ENCODE measurements around the gene SND1. TPM values are rescaled to one million over a fixed set of nuclear protein-coding genes. Genes with fewer than 3 reads are reported as not detected.

Gene SND1
- total RNA-seq, 4 donors from 2014 or later: 64.3 to 77.0 (median 70.4) TPM

DNA sequence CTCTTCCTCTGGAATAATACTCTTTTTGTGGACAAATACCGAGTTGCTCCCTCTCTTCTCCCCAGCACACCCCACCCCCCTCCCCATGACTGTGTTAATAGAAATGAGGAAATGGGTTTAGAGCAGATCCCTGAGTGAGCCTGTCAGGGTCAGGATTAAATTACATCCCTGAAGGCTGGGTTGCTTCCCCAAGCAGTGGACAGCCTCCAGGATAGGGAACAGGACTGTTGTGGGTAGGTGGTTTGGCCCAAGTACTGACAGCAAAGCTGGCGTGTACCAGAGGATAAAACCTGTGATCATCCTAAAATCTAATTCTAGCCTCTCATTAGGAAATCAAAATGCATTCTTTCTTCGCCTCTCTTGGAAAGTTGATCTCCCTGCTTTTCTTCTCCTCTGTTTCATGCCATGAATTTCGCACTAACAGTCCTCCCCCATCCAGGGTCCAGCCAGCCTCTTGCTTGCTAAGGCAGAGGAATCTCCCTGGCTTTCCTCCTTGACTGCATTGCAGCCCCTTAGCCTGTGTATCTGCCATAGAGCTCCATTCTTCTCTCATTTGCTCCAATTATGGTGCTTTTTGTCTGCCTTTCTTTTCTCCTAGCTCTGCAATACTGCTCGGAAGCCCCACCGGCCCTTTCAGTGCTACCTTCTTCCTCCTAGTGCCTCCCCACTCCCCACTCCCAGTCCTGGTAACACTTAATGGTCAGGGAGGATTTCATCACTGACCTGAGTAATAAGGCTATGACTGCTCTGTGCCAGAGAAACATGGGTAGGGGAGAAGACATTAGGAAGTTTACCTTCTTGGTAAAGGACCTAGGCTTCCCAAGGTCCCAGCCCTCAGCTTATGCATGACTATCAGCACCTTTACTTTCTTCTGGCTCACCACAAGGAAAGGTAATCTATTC, 370.9 kb downstream of the SND1 start:
- WGBS, 2 donors (ENCODE audit: low coverage in 1 of 2): 84 to 93% methylated on average over 3 to 6 of the region's 6 CpGs
- Histone ChIP-seq H3K4me1 (peaks cover 0 to 16% (median 4%) of the 10 kb centered on the region in 4 donors), H3K27ac (no peak overlapping the region), H3K9me3 (no peaks in the 10 kb centered on the region), H3K27me3 (no peaks in the 10 kb centered on the region), H3K4me3 (no peak overlapping the region), H3K36me3 (no peaks in the 10 kb centered on the region)
- TF ChIP-seq POLR2AphosphoS5 (IDR thresholded peaks at IDR 0.05): no peak
- TF ChIP-seq, protein P1, sequence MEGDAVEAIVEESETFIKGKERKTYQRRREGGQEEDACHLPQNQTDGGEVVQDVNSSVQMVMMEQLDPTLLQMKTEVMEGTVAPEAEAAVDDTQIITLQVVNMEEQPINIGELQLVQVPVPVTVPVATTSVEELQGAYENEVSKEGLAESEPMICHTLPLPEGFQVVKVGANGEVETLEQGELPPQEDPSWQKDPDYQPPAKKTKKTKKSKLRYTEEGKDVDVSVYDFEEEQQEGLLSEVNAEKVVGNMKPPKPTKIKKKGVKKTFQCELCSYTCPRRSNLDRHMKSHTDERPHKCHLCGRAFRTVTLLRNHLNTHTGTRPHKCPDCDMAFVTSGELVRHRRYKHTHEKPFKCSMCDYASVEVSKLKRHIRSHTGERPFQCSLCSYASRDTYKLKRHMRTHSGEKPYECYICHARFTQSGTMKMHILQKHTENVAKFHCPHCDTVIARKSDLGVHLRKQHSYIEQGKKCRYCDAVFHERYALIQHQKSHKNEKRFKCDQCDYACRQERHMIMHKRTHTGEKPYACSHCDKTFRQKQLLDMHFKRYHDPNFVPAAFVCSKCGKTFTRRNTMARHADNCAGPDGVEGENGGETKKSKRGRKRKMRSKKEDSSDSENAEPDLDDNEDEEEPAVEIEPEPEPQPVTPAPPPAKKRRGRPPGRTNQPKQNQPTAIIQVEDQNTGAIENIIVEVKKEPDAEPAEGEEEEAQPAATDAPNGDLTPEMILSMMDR (IDR thresholded peaks at IDR 0.05): no peak
- no peak for TF ChIP-seq EP300 (IDR thresholded peaks at IDR 0.05; ENCODE audit: low read depth)
- no peak for TF ChIP-seq POLR2A (IDR thresholded peaks at IDR 0.05)
- in situ Hi-C loops (cut with MboI; ENCODE audit: low pct_ligation_motif_present in 1 of 4, low pct_unique_long_range_greater_than_20kb in 1 of 4, low sequenced_read_pairs in 3 of 4) (no loop called here), intact Hi-C loops (cut with DNase I; ENCODE audit: low total_unique reads) (no loop called here)
- no peak for DNase-seq

DNA sequence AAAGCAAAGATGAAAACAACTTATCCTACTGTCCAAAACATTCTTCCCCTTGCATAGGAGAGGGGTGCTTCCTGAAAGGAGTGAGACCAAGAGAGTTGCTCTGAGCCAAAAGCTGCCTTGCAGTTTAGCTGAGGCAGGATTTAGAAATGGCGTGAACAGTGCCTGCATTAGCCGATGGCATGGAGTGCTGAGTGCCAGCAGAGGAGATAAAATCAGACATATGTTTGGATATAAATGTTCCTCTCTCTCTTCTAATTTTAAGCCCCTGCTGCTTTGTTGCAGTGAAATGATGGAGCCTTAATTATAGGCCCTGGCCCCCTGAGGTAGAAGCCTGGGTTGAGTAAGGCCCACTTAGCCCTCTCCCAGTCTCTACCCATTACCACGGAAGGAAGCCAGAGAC, 372.2 kb downstream of the SND1 start:
- Histone ChIP-seq H3K36me3 (no peaks in the 10 kb centered on the region), H3K27me3 (no peaks in the 10 kb centered on the region), H3K4me1 (peaks cover 0 to 18% (median 5%) of the 10 kb centered on the region in 4 donors), H3K27ac (no peak overlapping the region), H3K9me3 (no peaks in the 10 kb centered on the region), H3K4me3 (no peak overlapping the region)
- DNase-seq: no peak
- WGBS, 2 donors (ENCODE audit: low coverage in 1 of 2): 97% methylated on average over 3 of the region's 3 CpGs; no CpG with 5 or more reads in 1 of the 2 donors
- TF ChIP-seq, protein P1 (IDR thresholded peaks at IDR 0.05): no peak
- no peak for TF ChIP-seq POLR2A (IDR thresholded peaks at IDR 0.05)
- no peak for TF ChIP-seq EP300 (IDR thresholded peaks at IDR 0.05; ENCODE audit: low read depth)
- TF ChIP-seq POLR2AphosphoS5 (IDR thresholded peaks at IDR 0.05): no peak
- in situ Hi-C loops (cut with MboI; ENCODE audit: low pct_ligation_motif_present in 1 of 4, low pct_unique_long_range_greater_than_20kb in 1 of 4, low sequenced_read_pairs in 3 of 4) (no loop called here), intact Hi-C loops (cut with DNase I; ENCODE audit: low total_unique reads) (no loop called here)

DNA sequence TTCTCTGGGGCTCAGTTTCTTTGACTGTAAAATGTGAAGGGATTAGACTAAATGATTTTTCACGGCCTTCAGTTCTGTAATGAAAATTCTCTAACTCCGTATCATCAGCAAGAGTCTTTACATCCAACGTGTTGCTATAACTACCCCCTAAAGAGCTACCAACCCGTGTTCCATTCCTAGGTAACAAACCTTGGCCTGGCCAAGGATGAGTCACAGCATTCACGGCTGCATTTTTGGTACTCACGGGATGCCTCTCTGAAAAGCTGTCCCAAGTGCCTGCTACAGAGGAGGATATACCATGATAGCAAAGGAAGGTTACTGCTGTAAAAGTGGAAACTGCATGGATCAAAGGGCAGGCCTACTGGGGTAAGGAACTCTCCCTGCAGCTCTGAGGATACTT, 373.4 kb downstream of the SND1 start:
- no peak overlapping the region for H3K27ac ChIP-seq
- peaks cover under 1 to 18% (median 7%) of the 10 kb centered on the region in 4 donors for H3K4me1 ChIP-seq
- H3K27me3 ChIP-seq: peaks cover 1% of the 10 kb centered on the region
- no peak overlapping the region for H3K4me3 ChIP-seq
- H3K36me3 ChIP-seq: no peaks in the 10 kb centered on the region
- in situ Hi-C loops (cut with MboI; ENCODE audit: low pct_ligation_motif_present in 1 of 4, low pct_unique_long_range_greater_than_20kb in 1 of 4, low sequenced_read_pairs in 3 of 4) (loop anchor here in 1 of 4 donors (25.0 kb wide), 1 partner anchor 313 kb away; no protein-coding TSS in a partner anchor), intact Hi-C loops (cut with DNase I; ENCODE audit: low total_unique reads) (no loop called here)
- 85 to 87% methylated on average over 3 to 6 of the region's 6 CpGs for WGBS, 2 donors (ENCODE audit: low coverage in 1 of 2)
- no peak for TF ChIP-seq POLR2A (IDR thresholded peaks at IDR 0.05)
- TF ChIP-seq, protein P1 (IDR thresholded peaks at IDR 0.05): no peak
- TF ChIP-seq POLR2AphosphoS5 (IDR thresholded peaks at IDR 0.05): no peak
- TF ChIP-seq EP300 (IDR thresholded peaks at IDR 0.05; ENCODE audit: low read depth): no peak
- H3K9me3 ChIP-seq: no peaks in the 10 kb centered on the region
- DNase-seq: no peak

DNA sequence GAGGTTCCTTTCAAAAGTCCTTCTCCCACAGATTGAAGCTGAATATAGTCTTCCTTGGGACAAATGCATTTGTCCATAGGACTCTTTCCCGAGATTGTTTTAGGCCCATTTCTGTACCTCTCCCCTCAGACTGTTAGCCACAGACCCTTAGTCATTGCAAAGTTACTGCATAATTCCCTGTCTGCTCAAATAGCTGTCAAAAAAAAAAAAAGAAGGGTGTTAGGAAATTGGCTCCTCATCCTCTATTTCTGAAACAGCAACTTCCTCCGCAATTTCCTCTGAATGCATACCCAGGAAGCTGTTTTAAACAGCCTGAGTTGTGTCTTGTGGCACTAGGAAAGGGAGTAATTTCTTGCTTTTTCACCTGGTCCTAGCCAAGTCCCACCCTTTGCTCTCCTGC, 373.8 kb downstream of the SND1 start:
- H3K27me3 ChIP-seq: peaks cover 6% of the 10 kb centered on the region
- TF ChIP-seq POLR2A (IDR thresholded peaks at IDR 0.05) (no peak), POLR2AphosphoS5 (IDR thresholded peaks at IDR 0.05) (no peak), EP300 (IDR thresholded peaks at IDR 0.05; ENCODE audit: low read depth) (no peak)
- TF ChIP-seq, protein P1 (IDR thresholded peaks at IDR 0.05): no peak
- no peaks in the 10 kb centered on the region for H3K36me3 ChIP-seq
- intact Hi-C loops (cut with DNase I; ENCODE audit: low total_unique reads) (no loop called here), in situ Hi-C loops (cut with MboI; ENCODE audit: low pct_ligation_motif_present in 1 of 4, low pct_unique_long_range_greater_than_20kb in 1 of 4, low sequenced_read_pairs in 3 of 4) (loop anchor here in 1 of 4 donors (25.0 kb wide), 1 partner anchor 314 kb away; no protein-coding TSS in a partner anchor)
- 67 to 85% methylated on average over 1 to 2 of the region's 2 CpGs for WGBS, 2 donors (ENCODE audit: low coverage in 1 of 2)
- no peak overlapping the region for H3K4me3 ChIP-seq
- H3K4me1 ChIP-seq: peaks cover 5 to 23% (median 11%) of the 10 kb centered on the region in 4 donors
- no peak overlapping the region for H3K27ac ChIP-seq
- no peaks in the 10 kb centered on the region for H3K9me3 ChIP-seq
- DNase-seq: no peak

All from transverse colon (tissue), 4 donors.